Left renal cortex interstitium (tissue), 4 donors: Measurements from ENCODE around the gene IFI27L1. TPM values are rescaled to one million over a fixed set of nuclear protein-coding genes. Genes with fewer than 3 reads are reported as not detected.

Source experiments
- DNase-seq, 4 donors: peaks; one replicate each; pipeline ENCODE4 v3.0.0-alpha.2; 2013; ENCODE audit warnings: low read depth in 4 of 4, low spot score in 2 of 4, missing footprints in 1 of 4
- polyA plus RNA-seq, 4 donors: library from polyadenylated mRNA; unstranded; fragments of 120-200 nt; gene quantifications; one replicate each; pipeline ENCODE4 v1.2.1, GENCODE V29; 2013; ENCODE audit not compliant: insufficient read length in 4 of 4

The IFI27L1 gene
- polyA plus RNA-seq, 4 donors, result 25.5 to 33.0 (median 31.5) TPM

DNA sequence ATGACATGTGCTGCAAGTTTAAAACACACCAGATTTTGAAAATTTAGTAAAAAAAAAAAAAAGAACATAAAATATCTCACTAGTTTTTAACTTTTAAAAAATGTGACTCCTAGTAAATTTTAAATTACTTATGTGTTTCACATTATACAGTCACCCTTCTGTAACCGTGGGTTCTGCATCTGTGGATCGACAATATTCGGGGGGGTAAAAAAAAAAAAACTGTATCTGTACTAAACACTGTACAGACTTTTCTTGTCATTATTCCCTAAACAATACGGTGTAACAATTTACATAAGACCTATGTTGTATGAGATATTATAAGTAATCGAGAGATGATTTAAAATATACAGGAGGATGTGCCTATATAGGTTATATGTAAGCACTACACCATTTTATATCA lies 3.3 kb upstream of the IFI27L1 start:
- no peak for DNase-seq

DNA sequence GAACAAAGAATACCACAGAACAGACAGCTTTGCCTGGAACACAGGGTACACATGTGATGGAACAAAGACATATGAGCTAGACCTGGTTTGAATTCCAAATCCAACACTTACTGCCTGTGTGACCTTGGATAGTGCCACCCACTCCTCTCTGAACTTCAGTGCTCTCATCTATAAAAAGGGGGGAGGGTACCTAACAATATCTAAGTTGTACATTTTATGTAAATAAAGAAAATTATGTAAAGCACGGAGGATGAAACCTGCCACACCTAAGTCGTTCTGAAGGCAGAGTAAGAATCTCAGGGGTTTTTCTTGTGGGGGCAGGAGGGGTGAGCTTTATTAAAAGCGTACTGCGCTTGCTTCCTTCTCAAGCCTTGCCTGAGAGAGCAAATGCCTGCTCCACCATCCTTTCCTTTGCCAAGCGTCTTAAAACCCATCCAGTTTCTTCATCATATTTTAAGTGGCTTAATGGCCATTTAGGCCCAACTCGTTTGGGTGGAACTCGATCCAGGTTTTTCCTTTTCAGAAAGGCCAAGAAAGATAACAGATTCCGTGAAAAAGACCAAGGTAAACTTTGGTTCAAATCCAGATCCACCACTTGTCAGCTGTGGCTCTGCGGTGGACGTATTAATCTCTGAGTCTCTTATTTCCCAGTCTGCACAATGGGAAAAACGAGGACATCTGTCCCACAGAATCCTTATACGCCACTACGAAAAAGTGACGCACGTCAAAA lies 1.1 kb upstream of the IFI27L1 start:
- peak in 3 of 4 donors; percentile 28 to 44 (median 36) for DNase-seq

DNA sequence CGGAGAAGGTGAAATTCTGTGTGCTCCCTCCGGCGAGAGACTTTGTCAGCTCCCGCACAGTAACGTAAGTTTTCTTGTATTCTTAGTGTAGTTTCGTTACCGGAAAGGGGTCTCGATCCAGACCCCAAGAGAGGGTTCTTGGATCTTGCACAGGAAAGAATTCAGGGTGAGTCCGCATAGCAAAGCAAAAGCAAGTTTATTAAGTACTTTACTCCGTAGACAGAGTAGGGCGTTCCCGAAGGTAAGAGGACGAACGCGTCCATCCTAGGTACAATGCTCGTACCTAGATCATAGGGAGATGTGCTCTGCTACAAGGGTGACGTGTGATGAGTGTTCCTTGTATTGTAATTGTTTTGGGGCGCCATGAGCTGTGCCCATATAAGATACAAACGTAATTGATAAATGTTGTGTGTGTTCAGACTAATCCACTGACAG lies 293 bp downstream of the IFI27L1 start:
- DNase-seq, result peak in 1 of 4 donors; percentile 11

DNA sequence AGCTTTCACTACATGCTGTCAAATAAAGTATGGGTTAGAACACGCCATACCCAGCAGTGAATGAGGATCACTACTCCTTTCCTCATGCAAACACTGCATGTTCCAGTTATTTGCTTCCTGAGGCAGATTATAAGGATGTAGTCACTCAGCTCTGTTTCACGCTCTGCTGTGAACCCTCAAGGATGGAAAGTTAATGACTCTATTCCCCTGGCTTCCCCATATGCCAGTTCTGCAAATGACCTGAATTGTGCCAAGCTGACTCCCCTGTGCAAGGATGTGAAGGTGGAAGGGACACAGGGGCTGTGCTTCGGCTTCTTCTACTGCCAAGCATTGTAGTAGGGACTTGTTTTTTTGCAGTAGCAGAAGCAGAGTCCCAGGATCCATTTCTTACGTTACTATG lies 6.8 kb downstream of the IFI27L1 start:
- DNase-seq, result no peak

DNA sequence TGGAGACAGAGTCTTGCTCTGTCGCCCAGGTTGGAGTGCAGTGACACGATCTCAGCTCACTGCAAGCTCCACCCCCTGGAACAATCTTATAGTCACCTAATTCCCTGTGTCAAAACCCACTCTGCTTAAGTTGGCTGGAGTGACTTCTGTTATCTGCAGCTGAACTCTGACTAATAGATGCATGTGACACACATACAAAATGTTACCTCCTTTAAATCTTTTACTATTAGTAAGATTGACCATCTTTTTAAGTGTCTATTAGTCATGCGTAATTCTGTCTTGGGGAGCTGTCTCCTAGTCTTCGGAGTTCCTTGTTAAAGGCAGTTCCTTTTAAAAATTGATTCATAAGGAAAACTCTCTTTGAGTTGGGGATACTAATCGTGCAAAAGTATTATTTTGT lies 7.4 kb downstream of the IFI27L1 start:
- no peak for DNase-seq

DNA sequence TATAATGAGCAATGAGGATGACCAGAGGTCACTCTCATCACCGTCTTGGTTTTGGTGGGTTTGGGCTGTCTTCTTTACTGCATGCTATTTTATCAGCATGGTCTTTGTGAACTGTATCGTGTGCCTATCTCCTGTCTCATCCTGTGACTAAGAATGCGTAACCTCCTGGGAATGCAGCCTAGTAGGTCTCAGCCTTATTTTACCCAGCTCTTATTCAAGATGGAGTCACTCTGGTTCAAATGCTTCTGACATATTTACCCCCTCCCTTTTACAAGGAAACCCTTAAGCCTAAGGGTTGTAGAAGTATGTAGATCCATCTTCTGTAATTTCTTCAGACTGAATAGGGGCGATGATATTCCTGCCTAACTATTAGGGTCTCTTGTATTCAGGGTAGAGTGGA lies 8.4 kb downstream of the IFI27L1 start:
- DNase-seq, result no peak

DNA sequence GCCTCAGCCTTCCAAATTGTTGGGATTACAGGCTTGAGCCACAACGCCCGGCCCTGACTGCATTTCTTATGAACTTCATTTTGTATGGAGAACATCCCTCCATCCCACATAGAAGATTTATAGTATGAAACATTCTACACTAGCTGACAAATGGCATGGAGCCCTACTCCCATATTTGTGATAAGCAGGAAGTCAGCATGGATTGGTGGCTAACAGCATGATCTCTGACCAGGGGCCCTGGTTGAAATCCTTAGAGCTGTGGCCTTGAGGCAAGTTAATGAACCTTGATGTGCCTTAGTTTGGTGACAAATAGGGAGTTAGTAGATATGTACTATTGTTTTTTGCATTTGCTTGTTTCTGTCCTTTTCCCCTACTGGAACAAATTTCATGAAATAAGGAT lies 12.3 kb downstream of the IFI27L1 start:
- DNase-seq, result no peak

DNA sequence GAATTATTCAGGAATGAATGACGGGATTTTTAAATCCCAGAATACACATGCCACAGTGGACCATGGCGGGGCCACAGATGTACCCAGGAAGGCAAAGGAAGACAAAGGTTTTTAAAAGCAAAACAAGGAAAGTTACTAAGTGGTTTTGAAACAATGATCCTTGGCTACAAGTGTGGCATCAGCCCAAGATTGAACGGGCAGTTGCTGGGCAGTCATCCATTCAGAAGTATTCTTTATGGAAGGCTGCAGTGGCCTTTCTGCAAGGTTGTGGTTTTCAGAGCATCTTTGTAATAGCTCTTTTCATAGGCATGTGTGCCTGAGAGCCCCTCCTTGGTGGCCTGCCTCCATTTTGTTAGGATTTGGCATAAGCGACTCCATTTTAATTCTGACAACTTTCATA lies 16.0 kb downstream of the IFI27L1 start:
- no peak for DNase-seq

DNA sequence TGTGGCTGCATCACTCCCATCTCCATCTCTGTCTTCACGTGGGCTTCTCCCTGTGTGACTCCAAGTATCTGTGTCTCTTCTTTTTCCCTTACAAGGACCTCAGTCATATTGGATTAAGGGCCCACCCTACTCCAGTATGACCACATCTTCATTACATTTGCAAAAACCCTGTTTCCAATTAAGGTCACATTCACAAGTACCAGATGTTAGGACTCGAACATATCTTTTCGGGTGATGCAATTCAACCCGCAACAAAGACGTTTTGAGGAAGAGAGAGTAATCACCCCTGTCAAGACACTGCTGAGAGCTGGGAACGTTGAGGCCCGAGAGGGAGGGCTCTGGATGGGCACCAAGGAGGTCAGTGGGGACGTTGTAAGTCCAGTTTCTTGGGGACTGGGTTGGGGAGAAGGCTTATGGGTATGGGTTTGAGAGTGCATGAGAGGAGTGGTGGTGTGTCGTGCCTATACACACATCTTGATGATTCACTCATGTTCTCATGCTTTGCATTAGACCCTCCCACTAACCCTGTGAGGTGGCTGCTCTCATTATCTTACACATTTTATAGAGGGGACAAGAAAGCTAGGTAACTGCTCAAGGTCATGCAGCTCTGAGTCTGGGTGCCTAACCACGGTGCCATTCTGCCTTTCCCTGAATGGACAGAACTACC lies 17.3 kb downstream of the IFI27L1 start:
- no peak for DNase-seq

DNA sequence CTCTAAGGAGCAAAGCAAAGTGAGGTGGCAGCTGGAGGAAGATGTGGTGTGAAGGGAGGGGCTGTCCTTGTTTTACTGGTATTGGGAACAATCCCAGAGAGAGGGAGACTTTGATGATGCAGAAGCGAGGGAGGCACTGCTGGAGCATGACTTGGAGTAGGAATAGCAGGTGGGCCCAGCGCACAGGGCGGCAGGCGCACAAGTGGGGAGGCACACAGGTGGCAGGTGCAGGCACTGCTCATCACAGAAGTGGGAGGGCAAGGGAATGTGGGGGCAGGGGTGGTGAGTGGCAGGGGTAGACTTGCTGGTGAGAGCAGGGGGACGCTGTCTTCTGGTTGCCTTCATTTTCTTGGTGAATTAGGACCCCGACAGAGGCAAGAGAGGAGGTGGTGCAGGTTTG lies 17.9 kb downstream of the IFI27L1 start:
- DNase-seq, result no peak

DNA sequence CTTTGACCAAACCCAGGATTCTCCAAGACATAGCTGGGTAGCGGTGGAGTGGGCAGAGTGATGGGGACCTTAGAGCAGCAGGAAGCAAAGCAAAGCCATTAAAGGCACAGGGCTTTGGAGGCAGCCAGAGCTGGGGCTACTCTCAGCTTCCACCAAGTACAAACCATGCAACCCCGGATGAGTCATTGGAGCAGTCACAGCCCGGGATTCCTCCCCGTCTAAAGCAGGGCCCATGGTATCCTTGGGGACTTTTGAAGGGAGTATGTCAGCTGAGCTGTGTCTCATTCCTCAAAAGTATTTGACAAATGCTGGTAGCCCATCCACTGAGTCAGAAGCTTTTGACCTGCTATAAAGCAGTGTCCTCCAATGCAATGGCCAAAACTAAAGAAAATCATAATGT lies 19.7 kb downstream of the IFI27L1 start:
- DNase-seq, result no peak

DNA sequence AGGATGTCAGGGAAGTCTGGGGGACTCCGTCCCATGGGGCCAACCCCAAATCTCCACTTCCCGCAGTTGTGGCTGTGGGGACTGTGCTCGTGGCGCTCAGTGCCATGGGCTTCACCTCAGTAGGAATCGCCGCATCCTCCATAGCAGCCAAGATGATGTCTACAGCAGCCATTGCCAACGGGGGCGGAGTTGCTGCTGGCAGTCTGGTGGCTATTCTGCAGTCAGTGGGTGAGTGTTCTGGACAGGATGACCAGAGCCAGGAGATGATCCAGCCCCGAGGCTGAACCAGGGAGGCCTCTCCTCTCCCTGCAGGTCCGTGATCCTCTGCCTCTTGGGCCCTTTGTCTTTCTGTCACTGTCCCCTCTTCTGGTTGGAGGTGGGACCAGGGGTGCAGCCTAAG lies 20.6 kb downstream of the IFI27L1 start:
- no peak for DNase-seq

DNA sequence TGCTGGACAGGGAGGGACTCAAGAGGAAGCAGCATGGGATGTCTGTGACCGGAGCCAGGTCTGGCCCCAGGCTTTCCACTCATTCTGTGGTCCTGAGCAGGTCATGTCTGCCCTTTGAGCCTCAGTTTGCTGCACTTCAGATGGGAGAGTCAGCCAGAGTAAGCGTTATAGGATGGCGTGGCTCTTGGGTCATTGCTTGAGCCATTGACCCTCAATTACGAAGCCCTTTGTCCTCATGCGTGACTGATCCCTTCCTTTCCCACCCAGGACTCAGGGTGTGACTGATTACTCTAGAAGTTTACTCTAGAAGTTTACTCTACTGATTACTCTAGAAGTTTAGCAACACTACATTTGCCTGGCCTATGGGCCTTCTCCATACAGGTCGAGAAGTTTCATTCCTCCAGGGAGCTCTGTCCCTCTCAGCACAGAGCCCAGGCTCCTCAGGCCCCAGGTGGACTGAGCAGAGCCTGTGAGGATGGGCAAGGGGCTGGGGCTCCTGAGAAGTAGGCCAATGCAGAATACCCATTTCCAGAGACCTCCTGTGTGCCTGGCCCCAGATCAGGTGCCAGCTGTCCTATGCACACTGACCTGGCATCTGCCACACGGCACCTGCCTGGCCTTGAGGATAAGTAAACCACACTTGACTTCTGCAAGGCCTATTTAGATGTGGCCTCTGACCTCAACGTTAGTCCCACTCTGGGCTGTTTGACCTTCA lies 21.8 kb downstream of the IFI27L1 start:
- no peak for DNase-seq

DNA sequence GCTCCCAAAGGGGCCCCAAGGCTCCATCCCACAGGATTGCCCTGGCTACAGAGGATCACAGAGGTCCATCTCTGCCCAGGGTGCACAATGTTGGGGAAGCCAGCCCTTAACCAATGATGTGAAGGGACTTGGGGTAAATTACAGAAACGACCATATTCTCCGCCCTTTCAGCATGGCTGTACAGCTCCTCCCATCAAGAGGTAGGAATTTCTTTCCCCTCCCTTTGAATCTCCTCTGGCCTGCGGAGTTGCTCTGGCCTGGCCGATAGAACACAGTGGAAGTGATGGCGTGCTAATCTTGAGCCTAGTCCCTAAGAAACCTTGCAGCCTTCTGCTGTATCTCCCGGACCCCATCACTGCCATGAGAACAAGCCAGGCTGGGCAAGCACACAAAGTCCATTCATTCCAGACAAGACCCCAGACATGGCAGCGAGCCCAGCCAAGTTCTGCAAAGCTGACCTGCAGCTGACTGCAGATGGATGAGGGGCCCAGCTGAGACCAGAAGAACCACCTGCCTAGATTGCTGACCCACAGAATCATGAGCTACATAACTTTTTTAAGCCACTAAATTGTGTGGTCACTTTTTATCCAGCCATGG lies 22.5 kb downstream of the IFI27L1 start:
- DNase-seq, result no peak

DNA sequence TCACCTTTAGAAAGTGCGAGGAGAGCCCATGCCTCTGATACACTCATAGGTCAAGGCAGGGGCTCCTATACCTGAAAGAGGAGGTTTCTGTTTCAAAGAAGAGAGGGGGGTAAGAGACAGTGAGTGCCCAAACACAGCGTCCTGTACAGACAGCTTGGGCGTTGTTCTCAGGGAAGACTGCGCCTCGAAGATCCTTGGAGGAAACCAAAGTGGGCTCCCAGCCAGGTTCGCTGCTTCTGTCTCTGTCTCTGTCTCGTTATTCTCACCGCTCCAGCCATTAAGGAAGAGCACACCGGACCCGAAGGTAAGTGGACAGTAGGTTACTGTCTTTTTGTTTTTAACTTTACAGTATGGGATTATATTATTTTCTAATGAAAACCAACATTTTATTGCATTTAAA lies 23.6 kb downstream of the IFI27L1 start:
- DNase-seq, result no peak

DNA sequence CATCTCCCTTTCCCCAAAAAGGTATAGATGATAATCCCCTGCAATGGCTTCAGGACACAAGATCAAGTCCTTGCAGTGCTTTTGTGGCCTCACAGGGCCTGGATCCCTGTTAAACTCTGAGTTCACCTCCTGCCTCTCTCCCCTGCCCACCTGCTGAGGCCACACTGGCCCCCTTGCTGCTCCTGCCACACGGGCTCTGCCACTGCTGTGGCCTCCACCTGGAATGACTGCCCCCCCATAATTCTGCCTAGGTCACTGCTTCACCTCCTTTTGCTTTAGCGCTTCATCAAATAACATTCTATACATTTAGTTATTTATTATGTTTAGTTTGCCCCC lies 28.8 kb downstream of the IFI27L1 start:
- DNase-seq, result no peak

DNA sequence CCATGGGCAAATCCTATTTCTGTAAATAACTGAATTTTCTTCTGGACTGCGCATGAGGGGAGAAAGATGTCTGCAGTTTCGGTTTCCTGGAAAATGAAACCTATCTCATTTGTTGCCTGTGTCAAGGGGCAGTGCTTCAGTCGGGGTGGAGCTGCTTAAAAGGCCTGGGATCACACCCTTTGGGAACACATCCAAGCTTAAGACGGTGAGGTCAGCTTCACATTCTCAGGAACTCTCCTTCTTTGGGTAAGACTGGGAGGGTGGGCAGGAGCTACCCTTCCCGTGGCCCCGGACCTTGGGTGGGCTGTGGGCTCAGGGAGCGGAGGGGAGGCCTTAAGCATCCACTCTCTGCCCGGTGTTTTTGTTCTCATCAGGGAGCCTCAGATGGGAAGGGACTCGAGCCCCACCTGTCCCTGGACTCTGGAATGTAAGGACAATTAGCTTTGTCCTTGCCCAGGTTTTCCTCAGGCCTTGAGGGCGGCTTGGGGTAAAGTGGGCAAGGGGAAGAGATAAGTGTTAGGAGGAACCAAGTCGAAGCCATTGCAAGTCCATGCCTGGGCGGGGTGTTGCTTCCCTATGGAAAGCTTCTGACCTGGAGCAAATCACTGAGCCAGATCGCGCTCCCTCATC lies 29.6 kb downstream of the IFI27L1 start, which contains the start of gene IFI27:
Gene IFI27, plus strand, starts transcription at position 185 of the 630 bp plus-strand sequence.
- no peak for DNase-seq

DNA sequence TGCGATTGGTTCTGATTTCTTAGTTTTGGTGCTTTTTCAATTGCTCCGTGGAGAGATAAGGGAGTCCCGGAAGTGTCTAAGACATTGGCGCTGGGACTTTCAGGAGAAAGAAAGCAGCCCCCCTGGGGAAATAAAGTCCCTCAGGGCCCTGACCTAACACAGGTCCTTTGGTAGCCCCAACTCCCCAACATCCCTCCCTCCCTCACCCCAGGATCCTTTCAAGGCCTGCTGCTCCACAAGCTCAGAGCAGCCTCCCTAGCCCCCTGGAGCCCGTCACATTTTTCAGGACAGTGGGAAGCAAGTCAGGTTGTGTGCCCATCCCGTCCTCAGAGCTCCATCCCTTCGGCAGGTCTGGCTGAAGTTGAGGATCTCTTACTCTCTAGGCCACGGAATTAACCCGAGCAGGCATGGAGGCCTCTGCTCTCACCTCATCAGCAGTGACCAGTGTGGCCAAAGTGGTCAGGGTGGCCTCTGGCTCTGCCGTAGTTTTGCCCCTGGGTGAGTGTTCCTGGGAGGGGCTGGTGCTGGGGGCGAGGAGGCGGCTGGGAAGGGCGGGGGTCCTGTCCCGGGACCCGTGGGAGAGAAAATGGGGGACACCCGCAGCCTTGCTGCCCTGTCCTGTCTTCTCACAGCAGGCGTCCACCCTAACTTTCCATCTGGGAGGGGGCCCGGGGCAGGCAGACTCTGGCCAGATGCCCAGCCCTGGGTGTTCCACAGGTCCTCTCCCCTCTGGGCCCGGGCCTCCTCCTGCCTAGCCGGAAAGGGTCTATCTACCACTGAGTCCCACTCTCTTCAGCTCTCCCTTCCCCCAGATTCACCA lies 30.4 kb downstream of the IFI27L1 start:
- DNase-seq, result no peak

DNA sequence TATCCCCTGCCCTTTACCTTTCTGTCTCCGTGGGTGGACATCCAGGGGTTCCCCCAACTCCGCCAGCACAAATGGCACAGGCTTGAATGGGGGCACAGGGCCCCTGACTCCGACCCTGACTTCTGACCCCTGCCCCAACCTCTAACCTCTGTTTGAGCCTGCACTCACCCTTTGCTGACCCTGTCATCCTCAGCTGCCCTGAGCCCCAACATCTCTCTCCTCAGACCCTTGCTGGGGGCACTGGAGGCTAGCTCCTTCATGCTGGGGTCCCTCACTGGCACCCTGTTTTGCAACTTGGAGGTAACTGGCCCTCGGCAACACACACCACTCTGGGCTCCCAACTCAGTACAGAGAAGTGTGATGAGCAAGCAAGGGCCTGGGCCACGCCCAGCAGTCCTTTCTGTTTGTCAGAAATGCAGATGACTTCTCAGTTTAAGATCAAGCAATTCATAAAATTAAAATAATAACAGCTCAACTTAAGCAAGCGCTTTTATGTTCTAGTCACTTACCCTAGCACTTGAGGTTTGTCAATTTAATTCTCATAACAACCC lies 31.5 kb downstream of the IFI27L1 start:
- no peak for DNase-seq

DNA sequence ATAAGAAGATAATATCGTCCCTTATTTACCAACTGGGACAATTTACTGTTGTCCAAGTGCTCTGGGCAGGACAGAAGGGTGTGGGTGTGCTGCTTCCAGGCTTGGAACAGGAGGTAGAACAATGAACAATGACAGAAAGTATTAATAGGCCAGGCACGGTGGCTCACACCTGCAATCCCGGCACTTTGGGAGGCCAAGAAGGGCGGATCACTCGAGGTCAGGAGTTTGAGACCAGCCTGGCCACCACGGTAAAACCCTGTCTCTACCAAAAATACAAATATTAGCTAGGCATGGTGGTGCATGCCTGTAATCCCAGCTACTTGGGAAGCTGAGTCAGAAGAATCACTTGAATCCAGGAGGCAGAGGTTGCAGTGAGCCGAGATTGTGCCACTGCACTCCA lies 32.0 kb downstream of the IFI27L1 start:
- DNase-seq, result no peak
